ENCODE measurements around the gene CCDC69.

DNA sequence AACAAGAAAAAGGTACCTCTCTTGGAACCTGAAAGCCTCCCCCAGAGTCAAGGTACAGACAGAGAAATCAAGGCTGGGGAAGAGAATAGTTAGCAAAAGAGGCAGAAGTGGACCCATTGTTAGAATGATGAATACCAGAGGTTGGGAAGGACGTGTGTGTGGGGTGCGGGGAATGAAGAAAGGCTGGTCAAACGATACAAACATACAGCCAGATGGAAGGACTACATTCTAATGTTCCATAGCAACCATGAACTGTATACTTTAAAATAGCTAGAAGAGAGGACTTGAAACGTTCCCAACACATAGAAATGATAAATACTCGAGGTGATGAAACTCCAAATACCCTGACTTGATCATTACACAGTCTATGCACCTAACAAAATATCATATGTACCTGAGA, 7.1 kb downstream of the CCDC69 start:
- TF ChIP-seq, protein P1, sequence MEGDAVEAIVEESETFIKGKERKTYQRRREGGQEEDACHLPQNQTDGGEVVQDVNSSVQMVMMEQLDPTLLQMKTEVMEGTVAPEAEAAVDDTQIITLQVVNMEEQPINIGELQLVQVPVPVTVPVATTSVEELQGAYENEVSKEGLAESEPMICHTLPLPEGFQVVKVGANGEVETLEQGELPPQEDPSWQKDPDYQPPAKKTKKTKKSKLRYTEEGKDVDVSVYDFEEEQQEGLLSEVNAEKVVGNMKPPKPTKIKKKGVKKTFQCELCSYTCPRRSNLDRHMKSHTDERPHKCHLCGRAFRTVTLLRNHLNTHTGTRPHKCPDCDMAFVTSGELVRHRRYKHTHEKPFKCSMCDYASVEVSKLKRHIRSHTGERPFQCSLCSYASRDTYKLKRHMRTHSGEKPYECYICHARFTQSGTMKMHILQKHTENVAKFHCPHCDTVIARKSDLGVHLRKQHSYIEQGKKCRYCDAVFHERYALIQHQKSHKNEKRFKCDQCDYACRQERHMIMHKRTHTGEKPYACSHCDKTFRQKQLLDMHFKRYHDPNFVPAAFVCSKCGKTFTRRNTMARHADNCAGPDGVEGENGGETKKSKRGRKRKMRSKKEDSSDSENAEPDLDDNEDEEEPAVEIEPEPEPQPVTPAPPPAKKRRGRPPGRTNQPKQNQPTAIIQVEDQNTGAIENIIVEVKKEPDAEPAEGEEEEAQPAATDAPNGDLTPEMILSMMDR (IDR thresholded peaks at IDR 0.05): no peak
- TF ChIP-seq POLR2A (IDR thresholded peaks at IDR 0.05): no peak
